GM19324 (cell line): Measurements from ENCODE around the gene WDR43.

Source experiments
- ATAC-seq: cut with Tn5 transposase; IDR thresholded peaks from one replicate; pipeline ENCODE4 v1.9.1; 2021; ENCODE audit warnings: mild to moderate bottlenecking, moderate library complexity; ENCODE audit not compliant: unreplicated experiment, low FRiP score

Gene WDR43

DNA sequence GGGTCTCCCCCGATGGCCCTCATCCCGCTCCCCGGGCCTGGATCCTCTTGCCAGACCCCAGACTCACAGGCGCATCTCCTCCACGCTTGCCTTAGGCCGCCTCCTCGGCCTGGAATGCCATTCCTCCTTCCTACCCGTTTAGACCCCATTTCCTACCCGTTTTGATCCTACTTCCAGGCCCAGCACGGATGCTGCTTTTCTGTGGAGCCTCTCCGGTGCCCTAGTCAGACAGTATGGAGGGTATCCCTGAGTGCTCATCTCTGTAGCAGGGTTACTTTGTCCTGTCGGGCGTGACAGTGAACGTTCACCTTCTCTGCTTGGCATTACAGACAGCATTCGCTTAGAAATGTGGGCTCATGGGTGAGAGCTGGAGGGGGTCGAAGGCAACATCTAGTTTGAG is 96.0 kb downstream of the WDR43 start:
- ATAC-seq = no peak

DNA sequence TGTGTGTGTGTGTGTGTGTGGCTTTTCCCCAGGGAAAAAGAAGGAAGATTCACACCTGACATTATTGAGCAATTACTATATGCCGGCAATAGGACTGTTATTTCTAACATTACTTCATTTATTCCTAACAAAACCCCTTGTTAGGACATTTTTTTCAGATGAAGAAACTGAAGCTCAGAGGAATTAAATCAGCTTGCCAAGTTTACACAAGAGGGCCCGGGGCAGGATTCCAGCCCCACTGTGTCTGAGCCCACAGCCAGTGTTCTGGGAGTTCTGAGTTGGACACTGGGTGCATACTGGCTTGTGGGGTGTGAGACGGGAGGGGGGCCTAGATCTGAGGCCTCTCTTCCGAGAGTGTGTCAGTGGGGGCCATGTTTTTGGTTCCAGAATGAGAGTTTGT is 96.6 kb downstream of the WDR43 start:
- ATAC-seq = no peak

DNA sequence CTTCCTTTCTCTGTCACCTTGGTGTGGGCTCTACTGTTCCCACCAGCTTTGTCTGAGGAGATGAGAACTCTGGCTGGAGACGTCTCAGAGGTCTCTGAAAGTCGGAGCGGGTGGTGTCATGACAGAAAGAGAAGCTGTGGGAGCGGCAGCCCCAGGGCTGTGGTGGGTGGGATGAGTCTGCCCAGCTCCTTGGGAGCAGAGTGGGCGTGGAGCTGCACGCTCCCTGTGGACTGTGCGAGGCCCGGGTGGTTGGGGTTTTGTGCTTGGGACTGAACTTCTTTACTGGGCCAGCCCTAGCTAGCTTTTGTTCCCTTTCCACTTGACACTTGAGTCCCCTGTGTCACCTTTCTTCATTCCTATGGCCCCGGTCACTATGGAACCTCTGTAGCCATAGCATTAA is 97.0 kb downstream of the WDR43 start:
- no peak for ATAC-seq

DNA sequence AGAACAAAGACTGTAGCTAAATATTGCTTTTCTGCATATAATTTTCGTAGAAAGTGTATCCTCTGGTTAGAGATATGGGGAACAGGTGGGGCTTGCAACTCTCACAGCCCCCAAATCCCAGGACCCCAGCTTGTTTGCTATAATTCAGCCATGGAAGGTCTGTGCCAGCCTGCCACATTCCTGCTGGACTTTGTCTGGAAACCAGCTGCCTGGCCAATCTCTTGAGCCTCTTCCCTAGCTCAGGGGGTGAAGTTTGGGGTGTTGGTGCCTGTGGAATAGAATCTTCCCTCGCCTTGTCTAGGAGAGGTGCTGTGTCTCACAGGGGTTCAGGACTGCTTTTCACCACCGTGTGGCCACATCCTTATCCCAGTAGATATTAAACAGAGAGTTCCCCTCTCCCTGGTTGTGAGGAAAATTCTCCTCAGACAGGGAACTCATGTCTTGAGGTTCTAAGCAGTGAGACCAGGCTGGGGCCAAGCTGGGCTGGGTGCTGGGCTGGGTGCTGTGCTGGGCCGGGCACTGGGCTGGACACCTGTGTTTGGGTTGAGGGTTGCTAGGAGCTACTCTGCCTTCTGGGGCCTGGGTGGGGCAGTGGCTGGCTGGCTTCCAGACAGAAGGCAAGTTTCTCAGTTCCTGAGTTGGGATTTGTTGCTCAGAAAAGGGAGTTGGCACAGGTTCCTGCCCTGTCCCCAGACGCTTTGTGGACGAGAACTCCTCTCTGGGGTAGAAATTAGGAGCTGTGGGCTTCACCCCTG is 98.9 kb downstream of the WDR43 start:
- ATAC-seq = no peak

DNA sequence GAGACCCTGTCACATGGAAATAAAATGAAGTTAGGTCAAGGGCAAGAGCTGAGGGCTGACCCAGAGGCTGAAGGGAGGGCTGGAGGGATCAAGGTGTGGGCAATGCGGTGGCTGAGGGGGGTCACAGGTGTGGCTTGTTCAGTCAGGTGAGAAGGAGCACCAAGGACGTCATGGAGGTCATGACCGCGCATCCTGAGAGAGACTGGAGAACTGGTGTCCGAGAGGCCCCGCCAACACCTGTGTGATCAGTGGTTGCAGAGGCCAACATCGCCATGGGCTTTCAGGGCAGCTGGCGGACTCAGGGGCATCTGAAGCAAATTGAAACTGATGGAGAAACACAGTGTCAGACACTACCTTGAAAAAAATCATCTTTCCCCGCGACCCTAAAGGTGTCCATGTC is 99.6 kb downstream of the WDR43 start:
- ATAC-seq = no peak

DNA sequence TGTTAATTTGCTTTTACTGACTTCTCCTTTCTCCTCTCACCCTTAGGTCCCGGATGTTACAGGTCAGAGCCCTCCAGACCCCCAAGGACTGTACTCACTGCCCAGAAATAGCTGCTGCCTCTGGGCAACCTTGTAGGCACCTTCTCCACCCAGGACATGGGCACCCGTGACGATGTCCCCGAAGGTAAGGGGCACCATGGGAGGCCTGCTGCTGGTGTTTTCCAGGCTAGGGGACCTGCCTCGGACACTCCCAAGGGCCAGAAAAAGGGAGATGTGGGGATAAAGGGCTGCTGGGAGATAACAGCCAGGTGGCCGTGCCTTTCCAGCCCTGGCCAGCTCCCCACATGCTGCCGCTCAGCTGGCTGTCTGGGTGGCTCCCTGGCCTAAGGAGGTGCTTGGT is 100.2 kb downstream of the WDR43 start:
- ATAC-seq = no peak

DNA sequence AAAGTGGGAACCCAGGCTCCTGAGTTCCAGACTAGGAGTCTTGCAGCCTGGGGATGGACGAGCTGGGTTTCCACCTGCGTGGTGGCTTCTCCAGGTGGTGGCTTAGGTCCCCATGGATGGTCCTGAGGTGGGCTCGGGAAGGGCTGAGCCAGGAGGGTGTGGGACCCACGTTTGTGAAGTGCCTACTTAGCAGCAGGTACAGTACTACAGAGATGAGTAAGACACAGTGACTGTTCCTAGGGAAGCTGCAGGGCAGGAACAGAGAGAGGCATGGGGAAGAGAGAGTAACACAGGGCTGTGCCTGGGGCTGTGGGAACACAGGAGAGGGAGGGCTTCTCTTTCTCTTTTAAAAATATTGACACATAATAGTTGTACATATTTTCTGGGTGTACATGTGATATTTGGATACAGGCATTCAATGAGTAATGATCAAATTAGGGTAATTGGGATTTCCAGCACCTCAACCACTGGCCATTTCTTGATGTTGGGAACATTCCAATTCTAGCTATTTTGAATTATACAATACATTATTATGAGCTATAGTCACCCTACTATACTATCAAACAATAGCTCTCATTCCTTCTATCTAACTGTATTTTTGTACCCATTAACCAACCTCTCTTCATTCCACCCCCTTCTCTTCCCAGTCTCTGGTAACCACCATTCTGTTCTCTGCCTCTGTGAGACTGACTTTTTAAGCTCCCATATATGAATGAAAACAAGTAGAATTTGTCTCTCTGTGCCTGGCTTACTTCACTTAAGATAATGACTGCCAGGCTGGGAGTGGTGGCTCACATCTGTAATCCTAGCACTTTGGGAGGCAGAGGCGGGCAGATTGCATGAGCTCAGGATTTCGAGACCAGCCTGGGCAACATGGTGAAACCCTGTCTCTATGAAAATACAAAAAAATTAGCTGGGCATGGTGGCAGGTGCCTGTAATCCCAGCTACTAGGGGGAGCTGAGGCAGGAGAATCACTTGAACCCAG is 101.6 kb downstream of the WDR43 start:
- ATAC-seq = no peak

DNA sequence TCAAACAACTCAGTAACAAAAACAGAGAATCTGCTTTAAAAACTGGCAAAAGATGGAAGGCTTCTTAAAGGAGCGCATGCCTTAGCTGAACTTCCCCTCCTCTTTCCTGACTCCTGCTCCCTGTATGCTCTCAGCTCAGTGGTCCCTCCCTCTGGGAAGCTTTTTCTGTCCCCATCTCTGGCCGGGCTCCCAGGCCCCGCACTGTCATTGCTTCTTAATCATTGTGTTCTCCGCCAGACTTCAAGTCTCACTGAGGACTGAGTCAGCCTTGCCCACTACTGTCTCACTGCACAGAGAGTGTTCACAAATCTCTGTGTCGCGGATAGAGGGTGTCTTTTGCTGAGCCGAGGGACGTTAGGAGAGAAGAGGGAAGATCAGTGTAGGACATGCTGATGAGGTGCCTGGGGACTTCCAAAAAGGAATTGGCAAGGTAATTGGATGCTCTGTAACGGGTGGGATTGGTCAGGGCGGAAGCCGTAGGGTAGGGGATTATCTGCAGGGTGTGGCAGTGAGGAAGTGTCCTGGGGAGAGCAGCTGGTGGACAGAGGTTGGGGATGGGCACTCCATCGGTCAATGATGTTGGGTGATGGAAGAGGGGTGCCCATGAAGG is 102.9 kb downstream of the WDR43 start:
- no peak for ATAC-seq
